ENCODE measurements around the gene PREX1. TPM values are rescaled to one million over a fixed set of nuclear protein-coding genes. Genes with fewer than 3 reads are reported as not detected.
"Not testable (repeated sequence)": the region's sequence is repeated elsewhere in the genome, so short reads cannot be mapped to it uniquely, and the experiment has no call there.

Gene PREX1
- total RNA-seq, 1 experiment from 2014 or later = 34.3 TPM

GRCh38 chr20:48852609-48853008 lies 24.8 kb upstream of the PREX1 start:
- DNase-seq (ENCODE audit: low read depth in 1 of 2, low spot score in 2 of 2) = no peak
- no peak overlapping the region for H3K27ac ChIP-seq

GRCh38 chr20:48851579-48851978 lies 23.8 kb upstream of the PREX1 start:
- Histone ChIP-seq H3K4me3 (no peak overlapping the region), H3K27ac (no peak overlapping the region), H3K36me3 (no peaks in the 10 kb centered on the region), H3K27me3 (replicated peaks) (no peaks in the 10 kb centered on the region), H3K4me1 (replicated peaks) (peaks cover 19% of the 10 kb centered on the region), H3K9me3 (replicated peaks) (no peaks in the 10 kb centered on the region)
- DNase-seq (ENCODE audit: low read depth in 1 of 2, low spot score in 2 of 2) = no peak

More at GRCh38 chr20:48852609-48853008, 24.8 kb upstream of the PREX1 start:
- no peak overlapping the region for H3K4me3 ChIP-seq
- H3K4me1 ChIP-seq (replicated peaks) = peaks cover 14% of the 10 kb centered on the region
- no peaks in the 10 kb centered on the region for H3K36me3 ChIP-seq
- H3K27me3 ChIP-seq (replicated peaks) = no peaks in the 10 kb centered on the region
- no peaks in the 10 kb centered on the region for H3K9me3 ChIP-seq (replicated peaks)

- peaks cover 26% of the 10 kb centered on the region for H3K4me1 ChIP-seq (replicated peaks)
- no peaks in the 10 kb centered on the region for H3K9me3 ChIP-seq (replicated peaks)
- H3K27me3 ChIP-seq (replicated peaks) = no peaks in the 10 kb centered on the region
- H3K4me3 ChIP-seq = no peak overlapping the region
- no peak overlapping the region for H3K27ac ChIP-seq
- DNase-seq (ENCODE audit: low read depth in 1 of 2, low spot score in 2 of 2) = no peak
- no peaks in the 10 kb centered on the region for H3K36me3 ChIP-seq
Observed at GRCh38 chr20:48850977-48851299, 23.1 kb upstream of the PREX1 start.

DNA sequence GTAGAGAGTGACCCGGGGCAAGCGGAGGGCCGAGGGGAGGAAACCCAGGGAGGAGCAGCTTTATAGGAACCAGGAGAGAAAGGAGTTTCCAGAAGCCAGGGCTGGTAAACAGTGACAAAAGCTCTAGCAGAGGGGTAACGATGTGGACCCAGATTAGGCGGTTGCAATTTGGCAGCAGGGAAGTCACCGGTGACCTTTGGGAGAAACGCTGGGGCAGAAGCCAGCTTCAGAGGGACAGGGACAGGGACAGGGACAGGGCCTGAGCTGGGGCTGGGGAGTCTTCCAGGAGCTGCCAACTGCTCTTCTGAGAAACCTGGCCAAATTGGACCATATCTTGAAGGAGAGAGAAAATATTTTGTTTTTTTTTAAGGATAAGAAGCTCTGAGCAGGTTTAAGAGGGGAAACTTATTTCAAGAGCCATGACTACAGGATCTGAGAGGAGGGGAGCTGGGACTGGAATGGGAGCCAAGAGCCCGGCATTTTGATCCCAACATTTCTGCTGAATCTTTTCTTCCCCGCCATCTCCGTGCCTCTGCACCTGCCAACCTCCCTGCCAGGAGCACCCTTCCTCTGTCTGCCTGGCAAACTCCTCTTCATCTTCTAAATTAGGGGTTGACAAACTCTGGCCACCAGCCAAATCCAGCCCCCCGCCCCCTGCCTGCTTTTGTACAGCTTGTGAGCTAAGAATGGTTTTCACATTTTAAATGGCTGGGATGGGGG lies 22.6 kb upstream of the PREX1 start:
- H3K27me3 ChIP-seq (replicated peaks) = no peaks in the 10 kb centered on the region

DNA sequence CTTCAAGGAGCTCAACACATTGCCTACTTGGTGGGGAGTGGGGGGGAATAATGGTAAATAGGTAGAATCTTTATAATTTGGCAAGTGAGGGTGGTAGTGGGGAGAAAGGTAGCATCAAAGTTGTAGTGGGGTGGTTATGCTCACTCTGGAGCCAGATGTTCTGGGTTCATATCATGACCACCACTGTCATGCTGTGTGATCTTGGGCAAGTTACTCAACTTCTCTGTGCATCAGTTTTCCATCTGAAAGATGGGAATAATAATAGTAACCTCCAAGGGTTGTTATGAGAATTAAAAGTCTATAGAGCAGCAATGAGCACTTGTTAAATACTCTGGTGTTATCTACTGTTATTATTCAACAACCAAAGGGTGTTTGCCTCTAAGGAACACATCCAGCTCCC lies 22.0 kb upstream of the PREX1 start:
- H3K27ac ChIP-seq = no peak overlapping the region
- DNase-seq (ENCODE audit: low read depth in 1 of 2, low spot score in 2 of 2) = no peak
- no peaks in the 10 kb centered on the region for H3K9me3 ChIP-seq (replicated peaks)
- H3K4me1 ChIP-seq (replicated peaks) = peaks cover 37% of the 10 kb centered on the region
- H3K36me3 ChIP-seq = no peaks in the 10 kb centered on the region
- no peaks in the 10 kb centered on the region for H3K27me3 ChIP-seq (replicated peaks)
- no peak overlapping the region for H3K4me3 ChIP-seq

More for the DNA sequence above, 22.6 kb upstream of the PREX1 start:
- DNase-seq (ENCODE audit: low read depth in 1 of 2, low spot score in 2 of 2) = no peak
- no peaks in the 10 kb centered on the region for H3K9me3 ChIP-seq (replicated peaks)
- H3K27ac ChIP-seq = no peak overlapping the region
- no peak overlapping the region for H3K4me3 ChIP-seq
- no peaks in the 10 kb centered on the region for H3K36me3 ChIP-seq
- H3K4me1 ChIP-seq (replicated peaks) = peaks cover 31% of the 10 kb centered on the region

DNA sequence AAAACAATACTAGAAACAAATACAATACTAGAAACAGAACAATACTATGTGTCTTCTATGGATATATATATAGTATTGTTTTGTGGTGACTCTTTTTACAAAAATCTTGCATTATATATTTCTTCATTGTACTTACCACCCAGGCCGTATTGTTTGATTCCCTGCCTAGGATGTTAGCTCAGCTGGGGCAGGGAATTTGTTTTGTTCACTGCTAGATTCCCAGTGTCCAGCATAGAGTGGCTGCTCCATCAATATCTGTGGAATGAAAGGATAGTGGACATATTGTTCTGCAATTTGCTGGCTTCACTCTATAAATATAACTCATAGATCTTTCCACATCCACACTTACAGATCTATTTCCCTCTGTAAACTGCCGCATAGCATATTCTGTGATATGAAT lies 21.5 kb upstream of the PREX1 start:
- Histone ChIP-seq H3K27me3 (replicated peaks) (no peaks in the 10 kb centered on the region), H3K4me1 (replicated peaks) (peaks cover 40% of the 10 kb centered on the region), H3K4me3 (no peak overlapping the region), H3K27ac (no peak overlapping the region), H3K36me3 (no peaks in the 10 kb centered on the region), H3K9me3 (replicated peaks) (no peaks in the 10 kb centered on the region)
- DNase-seq (ENCODE audit: low read depth in 1 of 2, low spot score in 2 of 2) = no peak

- no peaks in the 10 kb centered on the region for H3K27me3 ChIP-seq (replicated peaks)
- H3K27ac ChIP-seq = no peak overlapping the region
- H3K36me3 ChIP-seq = no peaks in the 10 kb centered on the region
- DNase-seq (ENCODE audit: low read depth in 1 of 2, low spot score in 2 of 2) = no peak
- no peaks in the 10 kb centered on the region for H3K9me3 ChIP-seq (replicated peaks)
- peaks cover 34% of the 10 kb centered on the region for H3K4me1 ChIP-seq (replicated peaks)
- H3K4me3 ChIP-seq = no peak overlapping the region
Observed at GRCh38 chr20:48847498-48848205, 19.9 kb upstream of the PREX1 start.

DNA sequence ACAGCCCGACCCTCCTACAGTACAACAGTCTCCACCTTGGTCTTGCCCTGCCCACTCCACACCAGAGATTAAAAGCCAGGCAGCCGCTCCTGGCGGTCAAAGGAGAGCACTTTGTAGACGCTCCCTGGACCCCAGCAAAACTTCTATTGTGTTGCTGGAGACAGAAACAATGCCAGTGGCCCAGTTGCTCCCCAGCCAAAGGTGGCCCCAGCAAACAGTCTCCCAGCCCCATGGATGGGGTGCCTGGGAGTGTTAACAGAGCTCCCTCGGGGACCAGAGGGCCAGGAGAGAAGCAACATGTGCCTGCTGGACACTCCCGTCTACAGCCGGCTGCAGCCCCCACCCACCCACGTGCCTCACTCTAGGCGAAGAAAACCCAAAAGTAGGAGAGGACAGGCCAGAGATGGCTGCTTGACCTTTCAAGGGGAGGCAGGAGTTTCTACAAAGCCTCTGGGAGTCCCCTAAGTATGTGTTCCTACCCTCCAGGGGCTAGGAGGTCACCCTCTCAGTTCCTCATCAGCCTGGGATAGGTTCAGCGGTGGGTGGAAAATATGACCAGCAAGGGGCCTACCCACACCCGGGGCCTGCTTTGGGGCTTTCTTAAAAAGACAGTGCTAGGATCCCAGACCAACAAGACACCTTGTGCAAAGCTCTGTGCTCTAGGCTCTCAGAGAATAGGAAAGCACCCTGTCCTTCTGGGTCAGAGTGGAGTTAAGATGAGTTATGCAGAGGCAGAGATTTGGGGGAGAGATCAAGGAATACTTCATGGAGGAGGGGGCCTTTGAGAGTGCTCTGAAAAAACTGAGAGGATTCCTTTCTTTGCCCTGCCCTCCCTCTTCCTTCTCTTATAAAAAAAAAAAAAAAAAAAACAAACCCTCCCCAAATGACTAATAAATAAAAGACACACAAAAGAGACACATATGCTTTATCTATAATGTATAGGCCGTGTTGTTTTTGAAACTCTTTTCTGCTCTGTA lies 19.0 kb upstream of the PREX1 start:
- Histone ChIP-seq H3K27ac (peak overlapping the region; percentile 32), H3K4me3 (no peak overlapping the region), H3K9me3 (replicated peaks) (no peaks in the 10 kb centered on the region), H3K27me3 (replicated peaks) (no peaks in the 10 kb centered on the region), H3K36me3 (no peaks in the 10 kb centered on the region), H3K4me1 (replicated peaks) (peaks cover 42% of the 10 kb centered on the region)
- peak; percentile 56 to 67 for DNase-seq (ENCODE audit: low read depth in 1 of 2, low spot score in 2 of 2)

DNA sequence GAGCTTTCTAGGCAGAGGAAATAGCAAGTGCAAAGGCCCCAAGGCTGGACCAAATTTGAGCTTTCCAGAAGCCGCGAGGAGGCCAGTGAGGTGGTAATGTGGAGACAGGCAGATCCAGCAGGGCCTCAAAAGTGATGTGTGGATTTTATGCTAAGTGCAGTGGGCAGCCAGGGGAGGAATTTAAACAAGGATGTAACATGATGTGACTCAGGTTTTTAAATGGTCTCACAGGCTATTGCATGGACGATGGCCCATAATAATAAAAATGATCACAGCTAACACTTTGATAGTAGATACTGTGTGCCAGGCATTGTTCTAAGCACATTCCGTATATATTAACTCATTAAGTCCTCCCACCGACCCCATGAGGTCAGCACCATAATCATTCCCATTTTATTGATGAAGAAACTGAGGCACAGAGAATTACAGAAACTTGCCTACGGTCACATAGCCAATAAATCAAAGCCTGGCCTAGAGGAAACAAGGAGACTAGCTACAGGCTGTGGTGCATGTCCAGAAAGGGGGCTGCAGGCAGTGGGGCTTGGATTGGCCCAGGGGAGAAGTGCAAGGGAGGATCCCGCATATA lies 18.0 kb upstream of the PREX1 start:
- Histone ChIP-seq H3K27me3 (replicated peaks) (no peaks in the 10 kb centered on the region), H3K9me3 (replicated peaks) (no peaks in the 10 kb centered on the region), H3K27ac (no peak overlapping the region), H3K4me1 (replicated peaks) (peaks cover 52% of the 10 kb centered on the region), H3K4me3 (no peak overlapping the region), H3K36me3 (no peaks in the 10 kb centered on the region)
- no peak for DNase-seq (ENCODE audit: low read depth in 1 of 2, low spot score in 2 of 2)

- Histone ChIP-seq H3K9me3 (replicated peaks) (no peaks in the 10 kb centered on the region), H3K4me3 (no peak overlapping the region), H3K27ac (no peak overlapping the region), H3K4me1 (replicated peaks) (peaks cover 53% of the 10 kb centered on the region), H3K27me3 (replicated peaks) (no peaks in the 10 kb centered on the region), H3K36me3 (no peaks in the 10 kb centered on the region)
- DNase-seq (ENCODE audit: low read depth in 1 of 2, low spot score in 2 of 2) = no peak
Observed at GRCh38 chr20:48844996-48845395, 17.2 kb upstream of the PREX1 start.

- DNase-seq (ENCODE audit: low read depth in 1 of 2, low spot score in 2 of 2); H3K36me3 ChIP-seq; H3K9me3 ChIP-seq (replicated peaks); H3K27ac ChIP-seq; H3K4me3 ChIP-seq; H3K27me3 ChIP-seq (replicated peaks): not testable (repeated sequence)
- peaks cover 46% of the 10 kb centered on the region for H3K4me1 ChIP-seq (replicated peaks)
Observed at GRCh38 chr20:48843896-48844295, 16.1 kb upstream of the PREX1 start.

GRCh38 chr20:48843057-48843806 lies 15.4 kb upstream of the PREX1 start:
- Histone ChIP-seq H3K36me3 (no peaks in the 10 kb centered on the region), H3K9me3 (replicated peaks) (no peaks in the 10 kb centered on the region), H3K4me3 (no peak overlapping the region), H3K27me3 (replicated peaks) (no peaks in the 10 kb centered on the region), H3K4me1 (replicated peaks) (peaks cover 46% of the 10 kb centered on the region), H3K27ac (no peak overlapping the region; the same call in 1 of the 2 replicates)
- DNase-seq (ENCODE audit: low read depth in 1 of 2, low spot score in 2 of 2) = no peak

Data from SJSA1 (cell line).